ENCODE data around the gene RCL1.

DNA sequence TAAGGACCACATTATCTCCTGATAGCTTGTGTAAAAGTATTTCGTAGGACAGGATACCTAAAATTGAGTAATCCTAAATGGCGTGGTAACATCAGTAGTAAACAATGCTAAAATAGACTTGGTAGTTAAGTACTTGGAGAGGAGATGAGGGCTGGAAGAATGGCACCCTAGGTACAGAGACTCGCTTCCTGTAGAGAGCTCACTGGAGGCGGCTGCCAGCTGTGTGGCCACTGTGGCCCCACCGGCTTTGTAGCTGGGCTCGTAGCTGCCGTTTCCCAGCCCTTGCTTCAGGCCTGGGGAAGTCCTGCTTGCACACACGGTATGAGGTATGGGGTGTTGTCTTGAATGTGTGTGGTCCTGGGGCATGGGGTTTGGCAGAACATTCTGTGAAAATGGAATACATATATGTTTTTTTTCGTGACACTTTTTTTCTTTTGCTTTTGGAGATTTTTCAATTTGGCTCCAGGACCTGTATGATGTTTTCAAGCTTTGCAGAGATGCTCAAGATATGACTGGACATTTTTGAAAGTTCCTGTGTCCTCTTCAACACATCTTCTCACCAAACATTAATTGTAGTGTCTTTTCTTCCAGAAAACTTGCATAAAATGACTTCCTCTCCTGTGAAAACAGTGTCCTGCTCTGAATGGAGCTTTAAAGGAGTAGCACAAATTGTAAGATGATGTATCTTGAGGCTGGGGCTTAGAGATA lies 58.0 kb downstream of the RCL1 start:
- TF ChIP-seq, protein P1, sequence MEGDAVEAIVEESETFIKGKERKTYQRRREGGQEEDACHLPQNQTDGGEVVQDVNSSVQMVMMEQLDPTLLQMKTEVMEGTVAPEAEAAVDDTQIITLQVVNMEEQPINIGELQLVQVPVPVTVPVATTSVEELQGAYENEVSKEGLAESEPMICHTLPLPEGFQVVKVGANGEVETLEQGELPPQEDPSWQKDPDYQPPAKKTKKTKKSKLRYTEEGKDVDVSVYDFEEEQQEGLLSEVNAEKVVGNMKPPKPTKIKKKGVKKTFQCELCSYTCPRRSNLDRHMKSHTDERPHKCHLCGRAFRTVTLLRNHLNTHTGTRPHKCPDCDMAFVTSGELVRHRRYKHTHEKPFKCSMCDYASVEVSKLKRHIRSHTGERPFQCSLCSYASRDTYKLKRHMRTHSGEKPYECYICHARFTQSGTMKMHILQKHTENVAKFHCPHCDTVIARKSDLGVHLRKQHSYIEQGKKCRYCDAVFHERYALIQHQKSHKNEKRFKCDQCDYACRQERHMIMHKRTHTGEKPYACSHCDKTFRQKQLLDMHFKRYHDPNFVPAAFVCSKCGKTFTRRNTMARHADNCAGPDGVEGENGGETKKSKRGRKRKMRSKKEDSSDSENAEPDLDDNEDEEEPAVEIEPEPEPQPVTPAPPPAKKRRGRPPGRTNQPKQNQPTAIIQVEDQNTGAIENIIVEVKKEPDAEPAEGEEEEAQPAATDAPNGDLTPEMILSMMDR (IDR thresholded peaks at IDR 0.05; ENCODE audit: low read length), result no peak
- TF ChIP-seq EZH2phosphoT487 (IDR thresholded peaks at IDR 0.05; ENCODE audit: low read length) (no peak), EZH2 (optimal IDR thresholded peaks at IDR 0.05; ENCODE audit: low read depth, low read length) (no peak)
